ENCODE data around the gene ZSCAN26.

The ZSCAN26 gene

DNA sequence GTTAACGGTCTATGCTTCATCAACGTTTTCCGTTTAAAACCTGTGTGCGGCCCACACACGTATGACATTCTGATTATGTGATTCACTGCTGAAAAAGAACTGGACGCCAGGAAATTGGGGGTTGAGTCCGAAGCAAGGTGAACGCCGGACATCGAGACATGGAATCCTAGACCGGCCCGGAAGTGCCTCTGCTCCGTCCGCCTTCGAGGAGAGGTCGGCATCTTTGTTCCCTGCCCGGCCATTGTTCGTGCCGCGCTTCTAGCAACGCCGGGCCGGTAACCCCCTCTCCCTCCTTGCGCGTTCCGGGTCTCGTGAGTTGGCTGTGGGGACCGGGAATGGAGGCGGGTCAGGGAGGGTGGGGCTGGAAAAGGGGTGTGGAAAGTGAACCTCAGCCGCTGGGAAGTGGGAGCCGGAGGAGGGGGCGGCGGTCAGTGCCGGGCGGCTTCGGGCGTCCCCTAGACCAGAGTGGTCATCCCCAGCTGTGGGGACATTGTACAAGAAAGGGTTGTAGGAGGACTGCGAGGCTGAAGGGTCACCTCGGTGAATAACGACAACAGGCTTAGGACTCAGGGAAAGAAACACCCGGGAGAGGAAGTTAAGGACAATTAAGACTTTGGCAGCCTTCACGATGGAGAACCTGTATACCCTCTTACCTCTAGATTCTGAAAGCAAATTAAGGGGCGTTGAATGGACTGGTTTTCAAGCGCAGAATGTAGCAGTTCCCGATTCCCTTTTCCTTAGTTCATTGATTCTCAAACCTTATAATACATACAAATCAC, 41.7 kb upstream of the ZSCAN26 start, which contains the start of gene ZSCAN9:
TSS of gene ZSCAN9 (plus strand) at position 220 of the 779 bp plus-strand sequence. CDS start 1,810 bp downstream, outside the sequence.
- peak; percentile 92 to 93 for DNase-seq (ENCODE audit: low read depth in 2 of 2)
- TF ChIP-seq, protein P1, sequence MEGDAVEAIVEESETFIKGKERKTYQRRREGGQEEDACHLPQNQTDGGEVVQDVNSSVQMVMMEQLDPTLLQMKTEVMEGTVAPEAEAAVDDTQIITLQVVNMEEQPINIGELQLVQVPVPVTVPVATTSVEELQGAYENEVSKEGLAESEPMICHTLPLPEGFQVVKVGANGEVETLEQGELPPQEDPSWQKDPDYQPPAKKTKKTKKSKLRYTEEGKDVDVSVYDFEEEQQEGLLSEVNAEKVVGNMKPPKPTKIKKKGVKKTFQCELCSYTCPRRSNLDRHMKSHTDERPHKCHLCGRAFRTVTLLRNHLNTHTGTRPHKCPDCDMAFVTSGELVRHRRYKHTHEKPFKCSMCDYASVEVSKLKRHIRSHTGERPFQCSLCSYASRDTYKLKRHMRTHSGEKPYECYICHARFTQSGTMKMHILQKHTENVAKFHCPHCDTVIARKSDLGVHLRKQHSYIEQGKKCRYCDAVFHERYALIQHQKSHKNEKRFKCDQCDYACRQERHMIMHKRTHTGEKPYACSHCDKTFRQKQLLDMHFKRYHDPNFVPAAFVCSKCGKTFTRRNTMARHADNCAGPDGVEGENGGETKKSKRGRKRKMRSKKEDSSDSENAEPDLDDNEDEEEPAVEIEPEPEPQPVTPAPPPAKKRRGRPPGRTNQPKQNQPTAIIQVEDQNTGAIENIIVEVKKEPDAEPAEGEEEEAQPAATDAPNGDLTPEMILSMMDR (IDR thresholded peaks at IDR 0.05; ENCODE audit: low read depth, low read length): no peak
- peak within 1 kb of the TSS; percentile 74 to 84 for H3K4me3 ChIP-seq (replicated peaks in 1 of 2; ENCODE audit: low read depth in 2 of 2, low read length in 2 of 2)

DNA sequence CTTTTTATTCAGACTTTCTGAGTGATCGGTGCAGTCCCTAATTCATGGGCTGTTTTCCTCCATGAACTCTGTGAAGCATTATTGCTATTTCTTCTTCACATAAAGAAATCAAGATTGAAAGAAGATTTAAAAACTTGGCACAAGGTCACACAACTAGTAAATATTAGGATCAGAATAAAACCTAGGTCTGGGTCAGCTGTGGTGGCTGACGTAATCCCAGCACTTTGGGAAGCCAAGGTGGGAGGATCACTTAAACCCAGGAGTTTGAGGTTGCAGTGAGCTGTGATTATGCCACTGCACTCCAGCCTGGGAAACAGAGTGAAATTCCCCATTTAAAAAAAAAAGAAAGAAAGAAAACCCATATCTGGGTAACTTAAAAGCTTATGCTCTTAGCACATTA, 40.5 kb upstream of the ZSCAN26 start:
- TF ChIP-seq, protein P1 (IDR thresholded peaks at IDR 0.05; ENCODE audit: low read depth, low read length): no peak
- no peak for DNase-seq (ENCODE audit: low read depth in 2 of 2)
- no peak overlapping the region for H3K4me3 ChIP-seq (replicated peaks in 1 of 2; ENCODE audit: low read depth in 2 of 2, low read length in 2 of 2)

DNA sequence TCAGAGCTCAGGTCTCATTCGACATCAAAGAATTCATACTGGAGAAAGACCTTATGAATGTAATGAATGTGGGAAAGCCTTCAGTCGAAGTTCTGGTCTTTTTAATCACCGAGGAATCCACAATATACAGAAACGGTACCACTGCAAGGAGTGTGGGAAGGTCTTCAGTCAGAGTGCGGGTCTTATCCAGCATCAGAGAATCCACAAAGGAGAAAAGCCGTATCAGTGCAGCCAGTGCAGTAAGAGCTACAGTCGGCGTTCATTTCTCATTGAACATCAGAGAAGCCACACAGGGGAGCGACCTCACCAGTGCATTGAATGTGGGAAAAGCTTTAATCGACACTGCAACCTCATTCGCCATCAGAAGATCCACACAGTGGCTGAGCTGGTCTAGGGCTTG, 34.2 kb upstream of the ZSCAN26 start:
- DNase-seq (ENCODE audit: low read depth in 2 of 2): no peak
- H3K4me3 ChIP-seq (replicated peaks in 1 of 2; ENCODE audit: low read depth in 2 of 2, low read length in 2 of 2): no peak overlapping the region
- TF ChIP-seq, protein P1 (IDR thresholded peaks at IDR 0.05; ENCODE audit: low read depth, low read length): no peak

DNA sequence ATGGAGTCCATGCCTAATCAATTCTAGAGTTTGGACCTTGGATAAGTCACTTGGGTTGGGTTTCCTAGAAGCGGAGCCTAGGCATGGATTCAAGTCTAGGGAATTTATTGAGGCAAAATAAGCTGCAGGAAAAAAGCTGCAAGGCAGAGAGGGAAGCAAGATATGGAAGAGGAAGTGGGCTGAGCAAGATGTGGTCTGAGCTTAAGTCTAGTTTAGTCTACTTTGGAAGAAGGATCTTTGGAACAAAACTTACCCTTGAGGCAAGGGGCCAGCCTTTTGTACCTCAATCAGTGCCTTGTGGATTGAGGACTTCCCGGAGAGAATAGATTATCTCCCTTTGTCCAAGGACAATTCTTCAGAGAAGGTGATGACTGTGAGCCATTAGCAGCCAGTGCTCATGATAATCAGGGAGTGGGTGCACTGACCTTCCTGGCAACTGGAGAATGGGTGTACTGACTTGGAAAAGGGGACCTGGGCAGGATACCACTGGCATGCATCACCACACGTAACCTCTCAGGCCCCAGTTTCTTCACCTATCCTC, 31.0 kb upstream of the ZSCAN26 start:
- DNase-seq (ENCODE audit: low read depth in 2 of 2): no peak
- TF ChIP-seq, protein P1 (IDR thresholded peaks at IDR 0.05; ENCODE audit: low read depth, low read length): no peak
- H3K4me3 ChIP-seq (replicated peaks in 1 of 2; ENCODE audit: low read depth in 2 of 2, low read length in 2 of 2): no peak overlapping the region

DNA sequence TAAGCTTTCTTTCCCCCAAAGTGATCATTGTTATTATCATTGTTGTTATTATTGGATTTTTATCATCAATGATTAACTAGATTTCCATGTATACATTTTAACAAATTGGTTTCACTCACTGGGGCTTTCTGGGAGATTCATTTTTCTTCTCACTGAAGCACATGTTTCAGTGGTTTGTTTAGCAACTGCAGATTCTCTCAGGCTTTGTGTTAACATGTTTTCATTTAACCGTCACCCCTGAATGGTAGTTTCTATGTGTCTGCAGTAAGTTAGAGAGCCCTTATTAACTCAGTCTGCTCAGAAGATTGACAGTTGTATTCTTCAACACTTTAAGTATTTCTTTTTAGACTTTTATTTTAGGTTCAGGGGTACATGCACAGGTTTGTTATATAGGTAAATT, 27.3 kb upstream of the ZSCAN26 start:
- H3K4me3 ChIP-seq (replicated peaks in 1 of 2; ENCODE audit: low read depth in 2 of 2, low read length in 2 of 2): no peak overlapping the region
- TF ChIP-seq, protein P1 (IDR thresholded peaks at IDR 0.05; ENCODE audit: low read depth, low read length): no peak
- DNase-seq (ENCODE audit: low read depth in 2 of 2): no peak

DNA sequence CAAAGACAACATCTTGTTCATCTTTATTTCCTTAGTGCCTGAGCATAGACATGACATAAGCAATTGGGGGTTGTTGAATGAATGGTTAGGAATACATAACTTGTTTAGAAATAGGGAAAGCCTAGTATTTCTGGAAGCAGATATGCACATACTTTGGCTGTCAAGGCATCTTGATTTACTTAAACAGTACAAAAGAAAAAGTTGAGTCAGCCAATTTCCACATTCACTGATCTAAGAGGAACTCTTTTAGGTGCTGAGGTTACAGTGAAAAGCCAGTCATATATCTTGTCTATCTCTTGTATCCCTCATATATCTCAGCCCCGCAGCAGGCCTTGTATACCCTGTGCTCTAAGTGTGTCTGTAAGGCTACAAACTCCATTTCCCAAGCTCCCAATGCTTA, 26.5 kb upstream of the ZSCAN26 start:
- no peak overlapping the region for H3K4me3 ChIP-seq (replicated peaks in 1 of 2; ENCODE audit: low read depth in 2 of 2, low read length in 2 of 2)
- TF ChIP-seq, protein P1 (IDR thresholded peaks at IDR 0.05; ENCODE audit: low read depth, low read length): no peak
- no peak for DNase-seq (ENCODE audit: low read depth in 2 of 2)

Data from cardiac fibroblast (primary cell).